ENCODE measurements around the gene USP28. TPM values are rescaled to one million over a fixed set of nuclear protein-coding genes. Genes with fewer than 3 reads are reported as not detected.

USP28 gene
- total and polyA plus RNA-seq, 2 of the 8 experiments (the other 6 are each of a cell fraction or from before 2014, with no cell fraction given) = 82.6 to 119 TPM

- Histone ChIP-seq H3K4me3 (ENCODE audit: extremely low read depth in 1 of 4, insufficient read depth in 2 of 4, low read depth in 3 of 4, low read length in 4 of 4) (no peak overlapping the region), H2BK15ac (ENCODE audit: low read length) (no peak overlapping the region), H2BK20ac (ENCODE audit: low read length) (no peak overlapping the region), H3K79me1 (ENCODE audit: low read depth, low read length) (no peaks in the 10 kb centered on the region), H4K20me1 (replicated peaks in 1 of 2; ENCODE audit: control insufficient read depth in 1 of 2, insufficient read depth in 2 of 2, low read length in 2 of 2) (peaks cover 0 to 2% of the 10 kb centered on the region in 2 experiments), H3K18ac (ENCODE audit: extremely low read depth, low read length) (no peak overlapping the region), H4K8ac (ENCODE audit: extremely low read depth, insufficient read depth, low read length) (no peak overlapping the region), H3K4me2 (ENCODE audit: insufficient read depth in 1 of 2, low read depth in 2 of 2, low read length in 2 of 2) (no peak overlapping the region), H2BK5ac (ENCODE audit: low read depth, low read length) (no peak overlapping the region), H3K23ac (ENCODE audit: insufficient read length) (no peak overlapping the region), H3K9me3 (ENCODE audit: insufficient read depth in 2 of 2, low read depth in 1 of 2, low read length in 1 of 2) (no peaks in the 10 kb centered on the region), H2AK5ac (ENCODE audit: low read depth, low read length) (no peak overlapping the region), H2BK120ac (replicated peaks; ENCODE audit: low read depth, low read length) (no peak overlapping the region), H3K79me2 (ENCODE audit: control insufficient read depth in 1 of 2, insufficient read depth in 2 of 2, low read length in 2 of 2) (peaks cover 0 to 2% of the 10 kb centered on the region in 2 experiments; a peak in 1 of 4 replicates), H3K27ac (ENCODE audit: low read depth, low read length) (no peak overlapping the region), H3K56ac (replicated peaks; ENCODE audit: insufficient read length, low read depth, low read length) (no peak overlapping the region), H2BK12ac (ENCODE audit: low read depth, low read length) (no peak overlapping the region), H4K5ac (ENCODE audit: insufficient read length, low read depth, low read length) (no peak overlapping the region), H3K36me3 (ENCODE audit: control insufficient read depth in 2 of 4, insufficient read depth in 4 of 4, low read length in 3 of 4) (peaks cover 6 to 82% (median 51%) of the 10 kb centered on the region in 4 experiments), H2AFZ (ENCODE audit: low read length) (no peak overlapping the region), H3K23me2 (ENCODE audit: low read depth, low read length) (no peaks in the 10 kb centered on the region), H3K4ac (replicated peaks; ENCODE audit: insufficient read length, low read depth, low read length) (no peak overlapping the region), H4K91ac (replicated peaks; ENCODE audit: insufficient read length, low read length) (no peak overlapping the region), H3K27me3 (replicated peaks in 1 of 4; ENCODE audit: control insufficient read depth in 3 of 4, extremely low read depth in 1 of 4, insufficient read depth in 3 of 4, low read length in 3 of 4) (no peaks in the 10 kb centered on the region), H3K4me1 (replicated peaks in 1 of 4; ENCODE audit: control insufficient read depth in 3 of 4, insufficient read depth in 4 of 4, low read length in 3 of 4) (no peaks in the 10 kb centered on the region), H3K9ac (replicated peaks in 1 of 4; ENCODE audit: extremely low read depth in 1 of 4, low read depth in 3 of 4, low read length in 3 of 4) (no peak overlapping the region), H3K14ac (ENCODE audit: insufficient read length) (no peak overlapping the region)
- no peak for FAIRE-seq
- ChIA-PET CTCF (ENCODE audit: partially characterized antibody) (interaction anchor here (1.0 to 2.6 kb wide), 5 partner anchors 22 to 433 kb away, joined by 5 to 7 read pairs (median 6); no protein-coding TSS in a partner anchor), POLR2A (ENCODE audit: partially characterized antibody) (interaction anchor here (0.7 kb wide), 1 partner anchor 29 kb away, joined by 3 read pairs; no protein-coding TSS in a partner anchor)
- DNase-seq (ENCODE audit: low read depth in 1 of 2, low spot score in 2 of 2) = no peak
- 100% methylated on average over 1 of the region's 1 CpG; no CpG with 5 or more reads in 1 of the 2 experiments for WGBS, 2 experiments (ENCODE audit: extremely low coverage in 1 of 2, insufficient coverage in 1 of 2, insufficient read length in 1 of 2, insufficient replicate concordance in 2 of 2, low coverage in 1 of 2, low lambda C conversion rate in 2 of 2, missing lambda C conversion rate in 1 of 2)
- TF ChIP-seq SP1 (IDR thresholded peaks at IDR 0.05; ENCODE audit: low read depth, low read length) (no peak), MAFK (IDR thresholded peaks at IDR 0.05; ENCODE audit: low read depth, low read length) (no peak), RFX5 (IDR thresholded peaks at IDR 0.05; ENCODE audit: borderline replicate concordance, low read depth, low read length) (no peak), CEBPB (IDR thresholded peaks at IDR 0.05; ENCODE audit: low read depth, low read length) (no peak), SP4 (IDR thresholded peaks at IDR 0.05; ENCODE audit: low read length) (no peak), SRF (IDR thresholded peaks at IDR 0.05; ENCODE audit: low read depth, low read length) (no peak), TAF1 (IDR thresholded peaks at IDR 0.05; ENCODE audit: low read depth, low read length) (no peak), ATF3 (IDR thresholded peaks at IDR 0.05; ENCODE audit: insufficient read depth, low read depth, low read length) (no peak), FOSL1 (IDR thresholded peaks at IDR 0.05; ENCODE audit: insufficient read depth, low read depth, low read length) (no peak), BRCA1 (IDR thresholded peaks at IDR 0.05; ENCODE audit: low read depth, low read length) (no peak), RAD21 (IDR thresholded peaks at IDR 0.05 in 1 of 2, conservative IDR thresholded peaks at IDR 0.05 in 1 of 2; ENCODE audit: low read depth in 2 of 2, low read length in 2 of 2) (no peak), BCL11A (IDR thresholded peaks at IDR 0.05; ENCODE audit: low read depth in 2 of 2, low read length in 2 of 2) (no peak), TAF7 (optimal IDR thresholded peaks at IDR 0.05; ENCODE audit: borderline replicate concordance, low read depth, low read length) (no peak), TBP (IDR thresholded peaks at IDR 0.05; ENCODE audit: low read depth, low read length) (no peak)
Measured at GRCh38 chr11:113828191-113828590, 47.2 kb downstream of the USP28 start.

Measured in H1 (cell line).